CD4-positive, alpha-beta T cell treated with Interleukin-6 at 100 ng/mL for 8 hours (primary cell): ENCODE data around the gene GRAMD2B.
"Not testable (repeated sequence)": the region's sequence is repeated elsewhere in the genome, so short reads cannot be mapped to it uniquely, and the experiment has no call there.

Source experiments
- DNase-seq: peaks from one replicate; pipeline ENCODE4 v3.0.0-alpha.2; 2020; ENCODE audit warnings: mixed read lengths, low spot score

The GRAMD2B gene, protein sequence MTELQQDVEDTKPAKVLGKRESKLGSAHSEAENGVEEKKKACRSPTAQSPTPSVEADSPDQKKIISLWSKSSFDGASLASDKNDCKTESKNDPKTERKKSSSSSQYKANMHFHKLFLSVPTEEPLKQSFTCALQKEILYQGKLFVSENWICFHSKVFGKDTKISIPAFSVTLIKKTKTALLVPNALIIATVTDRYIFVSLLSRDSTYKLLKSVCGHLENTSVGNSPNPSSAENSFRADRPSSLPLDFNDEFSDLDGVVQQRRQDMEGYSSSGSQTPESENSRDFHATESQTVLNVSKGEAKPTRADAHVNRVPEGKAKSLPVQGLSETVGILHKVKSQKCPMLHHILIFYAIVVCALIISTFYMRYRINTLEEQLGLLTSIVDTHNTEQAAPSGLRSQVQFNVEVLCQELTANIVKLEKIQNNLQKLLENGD

GRCh38 chr5:126422994-126423788 is at the start of gene GRAMD2B:
GRAMD2B (plus strand) TSS chr5:126423409; CDS start chr5:126423607, 198 bp downstream.
- DNase-seq = peak; percentile 64

DNA sequence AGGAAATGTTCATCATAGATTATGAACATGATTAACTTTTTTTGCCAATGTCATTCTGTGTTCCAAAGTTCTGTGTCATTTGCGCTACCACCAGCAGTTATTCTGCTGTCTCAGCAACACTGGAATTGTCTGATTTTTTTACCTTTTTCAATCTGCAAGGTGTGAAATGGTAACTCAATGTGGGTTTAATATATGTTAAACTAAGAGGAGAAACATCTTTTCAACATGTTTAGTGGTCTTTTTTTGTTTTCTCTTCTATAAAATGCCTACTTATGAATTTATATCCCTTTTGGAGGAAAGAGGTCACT is 49.1 kb upstream of the GRAMD2B start:
- DNase-seq = no peak

- no peak for DNase-seq
Measured at GRCh38 chr5:126376443-126376842, 46.8 kb upstream of the GRAMD2B start.

DNA sequence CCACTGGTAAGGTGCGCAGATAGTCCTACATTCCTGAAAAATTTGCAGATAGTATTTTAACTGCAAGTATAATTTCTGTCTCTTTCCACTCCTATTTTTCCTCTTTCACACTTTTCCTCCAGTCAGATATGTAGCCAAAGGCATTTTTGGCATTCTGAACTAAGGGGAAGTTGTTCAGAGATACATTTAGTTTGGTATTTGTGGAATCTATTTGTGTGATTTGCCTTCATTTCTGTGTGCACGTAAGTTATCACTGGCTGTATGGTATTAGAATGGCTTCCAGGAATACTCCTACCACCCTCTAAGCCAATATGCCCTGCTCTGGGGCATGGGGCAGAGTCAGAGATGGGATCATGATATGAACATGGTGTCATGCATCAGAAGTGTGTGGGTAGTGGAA is 45.8 kb upstream of the GRAMD2B start:
- no peak for DNase-seq

DNA sequence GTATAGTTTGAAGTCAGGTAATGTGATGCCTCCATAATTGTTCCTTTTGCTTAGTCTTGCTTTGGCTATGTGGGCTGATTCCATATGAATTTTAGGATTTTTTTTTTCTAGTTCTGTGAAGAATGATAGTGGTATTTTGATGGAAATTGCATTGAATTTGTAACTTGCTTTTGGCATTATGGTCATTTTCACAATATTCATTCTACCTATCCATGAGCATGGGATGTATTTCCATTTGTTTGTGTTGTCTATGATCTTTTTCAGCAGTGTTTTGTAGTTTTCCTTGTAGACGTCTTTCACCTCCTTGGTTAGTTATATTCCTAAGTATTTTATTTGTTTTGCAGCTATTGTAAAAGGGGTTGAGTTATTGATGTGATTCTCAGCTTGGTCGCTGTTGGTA is 42.9 kb upstream of the GRAMD2B start:
- not testable (repeated sequence) for DNase-seq

GRCh38 chr5:126383246-126383645 is 40.0 kb upstream of the GRAMD2B start:
- no peak for DNase-seq

DNA sequence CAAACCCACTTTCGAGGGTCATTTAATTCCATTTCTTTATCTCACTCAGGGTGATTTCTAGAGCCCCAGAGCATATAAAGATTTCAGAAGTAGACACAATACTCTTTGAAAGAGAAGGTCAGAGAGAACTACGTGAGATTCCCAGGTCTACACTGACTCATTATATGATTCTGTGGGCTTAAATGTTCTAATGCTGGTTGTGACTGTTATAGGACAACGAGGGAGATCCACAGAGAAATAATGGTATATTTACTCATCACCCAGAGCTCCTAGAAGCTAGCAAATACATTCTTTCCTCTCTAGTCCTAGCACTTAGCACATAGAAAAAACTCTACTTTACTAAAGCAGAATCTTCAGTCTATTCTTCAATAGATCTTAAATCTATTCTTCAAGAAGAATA is 39.4 kb upstream of the GRAMD2B start:
- DNase-seq = no peak

GRCh38 chr5:126384985-126385384 is 38.2 kb upstream of the GRAMD2B start:
- DNase-seq = no peak

GRCh38 chr5:126385524-126386502 is 37.4 kb upstream of the GRAMD2B start:
- DNase-seq = no peak

- no peak for DNase-seq
Measured at GRCh38 chr5:126389179-126389578, 34.0 kb upstream of the GRAMD2B start.

DNA sequence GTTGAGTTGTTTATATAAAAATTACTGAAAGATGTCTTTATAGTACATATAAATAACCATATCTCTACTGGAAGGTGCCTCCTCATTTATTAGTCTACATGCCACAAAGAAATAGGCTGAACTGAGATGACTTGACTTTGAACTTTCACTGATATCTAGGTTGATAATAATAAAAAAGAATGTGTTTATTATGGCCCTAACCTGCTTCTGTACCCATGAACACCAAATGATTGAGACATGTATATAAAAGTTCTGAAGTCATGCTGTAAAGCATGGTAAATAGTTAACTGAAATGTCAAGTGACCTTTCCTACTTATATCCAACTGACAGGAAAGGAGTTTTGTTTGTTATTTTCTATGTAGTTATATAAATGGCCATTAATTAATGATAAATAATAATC is 33.2 kb upstream of the GRAMD2B start:
- no peak for DNase-seq

DNA sequence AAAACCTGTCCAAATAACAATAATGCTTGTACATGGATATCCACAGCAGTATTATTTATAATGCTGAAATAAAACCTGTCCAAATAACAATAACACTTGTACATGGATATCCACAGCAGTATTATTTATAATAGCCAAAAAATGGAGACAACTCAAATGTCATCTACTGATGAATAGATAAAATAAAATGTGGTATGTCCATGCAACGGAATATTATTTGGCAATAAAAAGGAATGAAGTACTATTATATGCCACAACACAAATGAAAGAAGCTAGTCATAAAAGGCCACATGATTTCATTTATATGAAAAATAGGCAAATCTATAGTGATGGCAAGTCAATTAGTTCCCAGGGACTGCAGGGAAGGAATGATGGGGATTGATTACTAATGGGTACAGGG is 31.8 kb upstream of the GRAMD2B start:
- no peak for DNase-seq

GRCh38 chr5:126394211-126394788 is 28.9 kb upstream of the GRAMD2B start:
- no peak for DNase-seq

GRCh38 chr5:126395198-126395597 is 28.0 kb upstream of the GRAMD2B start:
- no peak for DNase-seq

- no peak for DNase-seq
Measured at GRCh38 chr5:126395605-126396004, 27.6 kb upstream of the GRAMD2B start.

DNA sequence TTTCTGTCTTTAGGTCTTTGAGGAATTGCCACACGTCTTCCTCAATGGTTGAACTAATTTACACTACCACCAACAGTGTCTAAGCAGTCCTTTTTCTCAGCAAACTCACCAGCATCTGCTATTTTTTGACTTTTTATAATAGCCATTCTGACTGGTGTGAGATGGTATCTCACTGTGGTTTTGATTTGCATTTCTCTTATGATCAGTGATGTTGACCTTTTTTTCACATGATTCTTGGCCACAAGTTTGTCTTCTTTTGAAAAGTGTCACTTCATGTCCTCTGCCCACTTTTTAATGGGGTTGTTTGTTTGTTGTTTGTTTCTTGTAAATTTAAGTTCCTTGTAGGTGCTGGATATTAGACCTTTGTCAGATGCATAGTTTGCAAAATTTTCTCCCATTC is 26.5 kb upstream of the GRAMD2B start:
- not testable (repeated sequence) for DNase-seq

- DNase-seq = no peak
Measured at GRCh38 chr5:126398791-126399190, 24.4 kb upstream of the GRAMD2B start.

DNA sequence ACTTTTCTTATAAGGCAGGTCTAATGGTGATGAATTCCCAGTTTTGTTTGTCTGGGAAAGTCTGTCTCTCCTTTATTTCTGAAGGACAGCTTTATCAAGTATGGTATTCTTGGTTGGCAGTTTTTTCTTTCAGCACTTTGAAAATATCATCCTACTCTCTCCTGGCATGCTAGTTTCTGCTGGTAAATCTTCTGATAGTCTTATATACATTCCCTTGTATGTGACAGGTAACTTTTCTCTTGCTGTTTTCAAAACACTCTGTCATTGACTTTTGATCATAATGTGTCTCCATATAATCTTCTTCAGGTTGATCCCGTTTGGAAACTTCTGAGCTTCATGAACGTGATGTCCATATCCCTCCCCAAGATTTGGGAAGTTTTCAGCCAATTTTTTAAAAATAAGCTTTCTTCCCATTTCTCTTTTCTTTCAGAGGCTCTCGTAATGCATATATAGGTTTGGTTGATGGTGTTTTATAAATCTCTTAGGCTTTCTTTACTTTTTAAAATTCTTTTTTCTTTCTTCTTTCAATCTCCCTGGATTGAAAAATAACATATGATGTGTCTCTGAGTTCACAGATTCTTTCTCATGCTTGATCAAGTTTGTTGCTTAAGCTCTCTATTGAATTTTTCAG is 22.5 kb upstream of the GRAMD2B start:
- DNase-seq = no peak

DNA sequence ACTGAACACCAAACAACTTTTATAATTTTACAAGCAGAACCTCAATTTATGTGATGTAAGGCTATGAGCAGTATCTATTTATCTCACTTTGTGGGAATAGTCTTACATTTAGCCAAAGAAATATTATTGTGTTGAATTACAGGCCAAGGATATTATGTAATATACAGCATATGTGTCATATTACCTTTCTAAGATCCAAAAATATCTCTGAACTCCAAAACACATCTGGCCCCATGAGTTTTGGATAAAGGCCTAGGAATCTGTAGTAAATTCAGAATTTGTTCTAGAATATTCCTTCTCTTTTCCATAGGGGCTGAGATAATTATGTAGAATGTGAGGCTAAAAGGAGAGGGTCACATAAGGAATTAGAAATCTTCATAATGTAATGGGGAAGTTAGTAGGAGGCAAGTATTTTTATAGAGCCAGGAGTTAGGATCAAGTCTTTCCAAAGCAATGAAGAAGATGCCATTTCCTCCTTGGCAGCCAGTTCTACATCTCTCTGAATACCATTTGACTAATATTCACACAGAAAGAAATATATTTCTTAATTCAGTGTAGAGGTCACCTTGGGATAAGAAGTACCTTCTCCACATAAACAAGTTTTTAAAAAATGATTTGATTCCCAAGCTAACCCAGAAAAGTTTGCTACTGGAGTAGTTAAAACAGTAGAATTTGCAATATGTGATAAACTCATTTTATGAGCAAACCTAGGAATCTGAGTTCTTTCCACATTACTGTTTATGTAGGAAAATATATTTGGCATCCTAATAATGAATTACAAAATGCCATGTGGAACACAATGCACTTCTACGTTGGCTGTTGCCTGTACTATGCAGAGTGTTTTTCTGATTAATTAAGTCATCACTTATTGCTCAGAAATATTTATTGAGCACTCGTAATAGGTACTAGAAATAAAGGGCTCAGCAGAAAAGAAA is 20.3 kb upstream of the GRAMD2B start:
- no peak for DNase-seq

GRCh38 chr5:126403876-126404275 is 19.3 kb upstream of the GRAMD2B start:
- no peak for DNase-seq
